Measurements from ENCODE around the gene ZDHHC18.
"Not testable (repeated sequence)": the region's sequence is repeated elsewhere in the genome, so short reads cannot be mapped to it uniquely, and the experiment has no call there.

Gene ZDHHC18

GRCh38 chr1:26792924-26793323, 33.6 kb upstream of the ZDHHC18 start:
- no peak for DNase-seq

- no peak for DNase-seq
These were observed 32.1 kb upstream of the ZDHHC18 start for GRCh38 chr1:26794391-26794790.

GRCh38 chr1:26797627-26798026, 28.9 kb upstream of the ZDHHC18 start:
- no peak for DNase-seq

GRCh38 chr1:26799479-26800142, 26.9 kb upstream of the ZDHHC18 start:
- DNase-seq, result no peak

GRCh38 chr1:26803932-26804331, 22.6 kb upstream of the ZDHHC18 start:
- not testable (repeated sequence) for DNase-seq

GRCh38 chr1:26810105-26810504, 16.4 kb upstream of the ZDHHC18 start:
- DNase-seq, result peak; percentile 89

- DNase-seq, result no peak
These were observed 15.4 kb upstream of the ZDHHC18 start for GRCh38 chr1:26811057-26811456.

GRCh38 chr1:26811708-26812107, 14.8 kb upstream of the ZDHHC18 start:
- peak; percentile 19 for DNase-seq

- no peak for DNase-seq
These were observed 12.1 kb upstream of the ZDHHC18 start for GRCh38 chr1:26814377-26814776.

- DNase-seq, result no peak
These were observed 11.6 kb upstream of the ZDHHC18 start for GRCh38 chr1:26814893-26815292.

- peak; percentile 80 for DNase-seq
These were observed 5.7 kb upstream of the ZDHHC18 start for GRCh38 chr1:26820784-26821269.

- no peak for DNase-seq
These were observed 3.6 kb upstream of the ZDHHC18 start for GRCh38 chr1:26822737-26823395.

GRCh38 chr1:26824731-26825130, 1.8 kb upstream of the ZDHHC18 start:
- DNase-seq, result no peak

GRCh38 chr1:26827106-26827604, 667 bp downstream of the ZDHHC18 start:
- no peak for DNase-seq

GRCh38 chr1:26827663-26828062, 1.2 kb downstream of the ZDHHC18 start:
- DNase-seq, result no peak

GRCh38 chr1:26828411-26828991, 2.0 kb downstream of the ZDHHC18 start:
- peak; percentile 88 for DNase-seq

- DNase-seq, result no peak
These were observed 2.9 kb downstream of the ZDHHC18 start for GRCh38 chr1:26829184-26829911.

GRCh38 chr1:26831059-26831458, 4.6 kb downstream of the ZDHHC18 start:
- no peak for DNase-seq

GRCh38 chr1:26831546-26832248, 5.2 kb downstream of the ZDHHC18 start:
- peak; percentile 46 for DNase-seq

GRCh38 chr1:26832249-26832960, 5.9 kb downstream of the ZDHHC18 start:
- no peak for DNase-seq

- DNase-seq, result peak; percentile 19
These were observed 7.2 kb downstream of the ZDHHC18 start for GRCh38 chr1:26833432-26834405.
